ENCODE results near the gene RFX7.

RFX7 gene

DNA sequence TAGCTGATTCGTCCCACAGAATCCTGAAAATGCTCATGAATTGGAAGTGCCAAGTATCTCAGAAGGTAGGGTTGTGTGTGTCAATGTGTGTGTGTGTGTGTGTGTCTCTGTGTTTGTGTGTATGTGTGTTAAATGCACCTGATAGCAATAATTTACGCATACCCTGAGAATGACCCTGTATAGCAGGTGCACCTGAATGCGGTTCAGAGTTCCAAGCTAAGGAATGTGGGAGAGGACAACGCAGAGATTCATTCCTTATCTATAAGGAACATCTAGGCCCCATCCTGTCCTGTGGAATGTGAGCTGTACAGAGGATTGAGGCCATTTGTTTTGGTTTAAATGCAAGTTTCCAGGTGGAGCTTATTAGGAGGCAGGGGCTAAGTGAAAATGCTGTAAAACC is 201.2 kb downstream of the RFX7 start:
- no peak for DNase-seq

DNA sequence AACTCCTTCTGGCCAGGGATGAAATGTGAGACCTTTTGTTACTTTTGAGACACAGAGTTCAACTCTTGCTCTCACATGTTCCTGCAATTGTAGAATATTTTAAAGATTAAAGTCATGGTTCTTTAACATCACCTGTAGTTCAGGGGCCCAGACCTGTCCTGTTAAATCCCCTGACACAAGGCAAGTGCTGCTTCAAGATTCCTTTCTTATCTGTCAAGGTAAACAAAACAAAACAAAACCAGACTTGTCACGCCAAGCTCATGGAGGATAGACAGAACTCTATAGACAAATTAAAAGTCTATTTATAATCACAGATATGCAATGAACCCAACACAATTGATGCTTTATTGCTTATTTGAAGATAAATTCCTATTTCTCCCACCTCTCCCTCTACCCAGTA is 201.6 kb downstream of the RFX7 start:
- no peak for DNase-seq

DNA sequence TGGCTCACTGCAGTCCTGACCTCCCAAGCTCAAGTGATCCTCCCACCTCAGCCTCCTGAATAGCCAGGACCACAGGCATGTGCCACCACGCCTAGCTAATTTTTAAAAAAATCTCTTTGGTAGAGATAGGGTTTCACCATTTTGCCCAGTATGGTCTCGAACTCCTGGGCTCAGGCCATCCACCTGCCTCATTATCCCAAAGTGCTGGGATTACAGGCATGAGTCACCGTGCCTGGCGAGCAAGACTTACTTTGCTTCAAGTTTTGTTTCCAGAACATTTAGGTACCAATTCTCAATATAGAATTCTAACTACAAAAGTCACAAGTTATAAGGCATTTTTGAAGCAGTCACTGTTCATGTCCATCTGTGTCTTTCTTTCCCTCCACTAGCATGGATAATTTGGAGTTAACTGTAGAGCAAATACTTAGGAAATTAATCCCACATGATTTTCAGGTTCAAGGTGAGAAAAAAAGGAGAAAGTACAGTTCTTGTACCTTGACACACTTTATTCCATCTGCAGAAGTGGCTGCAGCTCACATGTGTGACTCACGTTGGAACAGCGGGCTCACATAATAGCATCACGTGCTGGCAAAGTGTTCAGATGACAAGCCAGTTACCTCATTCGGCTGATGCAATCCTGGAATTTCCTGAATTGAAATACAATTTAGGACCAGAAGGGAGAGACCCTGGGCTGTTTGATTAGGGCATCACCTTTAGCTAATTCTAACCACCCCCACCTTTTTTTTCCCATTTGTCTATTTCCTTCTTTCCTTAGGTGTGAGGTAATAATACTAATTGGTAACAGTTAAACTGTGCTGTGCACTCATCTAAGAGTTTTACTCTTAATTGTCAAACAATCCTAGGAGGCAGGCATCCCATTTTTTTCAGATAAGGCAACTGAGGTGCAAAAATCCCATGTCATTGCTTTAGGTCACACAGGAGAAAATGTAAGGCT is 203.3 kb downstream of the RFX7 start:
- peak; percentile 95 for DNase-seq

DNA sequence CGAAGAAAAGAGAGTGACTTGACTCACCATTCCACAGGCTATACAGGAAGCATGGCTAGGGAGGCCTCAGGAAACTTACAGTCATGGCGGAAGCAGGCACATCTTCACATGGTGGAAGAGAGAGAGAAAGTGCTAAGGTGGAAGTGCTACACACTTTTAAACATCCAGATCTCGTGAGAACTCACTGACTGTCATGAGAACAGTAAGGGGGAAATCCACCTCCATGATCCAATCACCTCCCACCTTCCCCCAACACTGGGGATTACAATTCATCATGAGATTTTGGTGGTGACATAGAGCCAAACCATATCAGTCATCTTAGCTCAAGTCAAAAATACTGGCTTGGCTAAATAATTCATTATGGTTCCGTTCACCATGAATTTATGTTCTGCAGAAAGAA is 205.0 kb downstream of the RFX7 start:
- DNase-seq: no peak

DNA sequence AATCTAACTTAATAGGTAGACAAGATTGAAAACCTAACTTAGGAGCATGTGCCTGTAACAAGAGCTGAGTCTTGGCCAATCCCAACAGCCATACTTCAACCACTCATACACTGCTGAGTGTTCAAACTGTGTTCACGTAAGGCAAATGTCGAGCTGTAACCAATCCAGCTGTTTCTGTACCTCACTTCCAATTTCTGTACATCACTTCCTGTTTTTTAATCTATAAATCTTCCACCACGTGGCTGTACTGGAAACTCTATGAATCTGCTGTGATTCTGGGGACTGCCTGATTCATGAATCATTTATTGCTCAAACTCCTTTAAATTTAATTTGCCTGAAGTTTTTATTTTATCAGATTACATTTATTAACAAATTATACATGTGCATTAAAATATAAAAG is 205.7 kb downstream of the RFX7 start:
- DNase-seq: peak; percentile 61
